ENCODE measurements around the gene MSS51.

MSS51 gene

GRCh38 chr10:73433538-73433867 is at the start of gene MSS51:
Gene MSS51, minus strand, starts transcription at chr10:73433561. Its CDS starts 5,277 bp downstream, at chr10:73428284.
- DNase-seq (ENCODE audit: low read depth, low spot score) = no peak

GRCh38 chr10:73480158-73480557 is 46.8 kb upstream of the MSS51 start:
- DNase-seq (ENCODE audit: low read depth, low spot score) = no peak

DNA sequence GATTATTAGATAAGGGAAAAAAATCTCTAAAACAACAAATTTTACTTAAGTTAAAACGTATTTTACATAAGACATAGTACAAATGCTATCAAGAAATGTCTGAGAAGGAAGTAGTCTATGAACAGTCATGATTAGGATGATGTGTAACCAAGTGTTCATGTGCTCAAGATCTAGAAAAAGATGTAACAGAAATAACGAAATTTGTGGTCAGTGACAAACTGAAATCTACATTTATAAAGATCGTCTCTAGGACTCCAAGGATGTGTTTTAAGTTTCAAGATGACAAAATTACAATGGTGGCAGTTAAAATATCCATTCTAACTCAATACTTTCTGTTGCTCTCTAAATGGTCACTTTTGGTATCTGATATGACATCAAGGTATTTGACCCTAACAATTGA is 45.3 kb upstream of the MSS51 start:
- DNase-seq (ENCODE audit: low read depth, low spot score) = no peak

- no peak for DNase-seq (ENCODE audit: low read depth, low spot score)
Observed at GRCh38 chr10:73471226-73471625, 37.9 kb upstream of the MSS51 start.

GRCh38 chr10:73469579-73469978 is 36.2 kb upstream of the MSS51 start:
- DNase-seq (ENCODE audit: low read depth, low spot score) = no peak

GRCh38 chr10:73467206-73467605 is 33.8 kb upstream of the MSS51 start:
- DNase-seq (ENCODE audit: low read depth, low spot score) = no peak

DNA sequence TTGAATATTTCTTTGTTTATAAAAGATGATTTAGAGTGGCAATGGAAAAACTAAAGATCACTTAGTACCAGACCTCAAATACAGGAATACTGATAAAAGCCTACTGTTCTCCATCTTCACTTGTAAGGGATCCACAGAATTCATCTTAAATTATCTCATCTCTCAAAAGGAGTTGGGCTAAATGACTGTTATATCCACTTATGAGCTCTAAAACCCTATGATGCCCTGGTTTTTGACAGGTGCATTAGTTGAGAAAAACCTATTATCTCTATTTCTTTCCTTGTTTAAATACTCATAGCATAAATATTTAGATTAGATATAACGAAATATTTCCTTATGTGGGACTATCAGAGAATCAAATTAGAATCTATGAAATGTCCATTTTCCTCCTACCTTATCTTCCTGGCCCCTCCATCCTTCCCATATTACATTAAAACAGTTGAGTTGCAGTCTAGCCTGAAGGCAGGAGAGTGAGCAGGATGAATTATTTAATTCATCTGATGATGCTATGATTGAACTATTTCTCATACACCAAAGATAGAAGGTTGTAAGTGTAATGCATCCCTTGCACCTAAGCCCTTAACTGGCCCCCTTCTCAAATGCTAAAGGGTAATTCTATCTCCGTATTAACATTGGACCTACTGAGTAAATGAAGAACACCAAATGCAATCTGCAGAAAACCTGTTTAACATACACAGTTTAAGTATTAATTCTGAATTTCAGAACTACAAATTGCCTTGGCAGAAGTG is 32.8 kb upstream of the MSS51 start:
- DNase-seq (ENCODE audit: low read depth, low spot score) = no peak

DNA sequence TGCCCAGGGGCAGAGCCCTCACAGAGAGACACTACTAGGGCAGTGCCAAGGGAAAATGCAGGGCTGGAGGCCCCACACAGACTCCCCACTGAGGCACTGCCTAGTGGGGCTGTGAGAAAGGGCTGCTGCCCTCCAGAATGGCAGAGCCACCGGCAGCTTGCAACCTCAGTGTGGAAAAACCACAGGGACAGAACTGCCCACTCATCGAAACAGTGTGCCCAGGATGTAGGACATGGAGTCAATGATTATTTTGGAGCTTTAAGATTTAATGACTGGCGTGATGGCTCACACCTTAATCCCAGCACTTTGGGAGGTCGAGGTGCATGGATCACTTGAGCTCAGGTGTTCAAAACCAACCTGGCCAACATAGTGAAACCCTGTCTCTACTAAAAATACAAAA is 27.5 kb upstream of the MSS51 start:
- no peak for DNase-seq (ENCODE audit: low read depth, low spot score)

DNA sequence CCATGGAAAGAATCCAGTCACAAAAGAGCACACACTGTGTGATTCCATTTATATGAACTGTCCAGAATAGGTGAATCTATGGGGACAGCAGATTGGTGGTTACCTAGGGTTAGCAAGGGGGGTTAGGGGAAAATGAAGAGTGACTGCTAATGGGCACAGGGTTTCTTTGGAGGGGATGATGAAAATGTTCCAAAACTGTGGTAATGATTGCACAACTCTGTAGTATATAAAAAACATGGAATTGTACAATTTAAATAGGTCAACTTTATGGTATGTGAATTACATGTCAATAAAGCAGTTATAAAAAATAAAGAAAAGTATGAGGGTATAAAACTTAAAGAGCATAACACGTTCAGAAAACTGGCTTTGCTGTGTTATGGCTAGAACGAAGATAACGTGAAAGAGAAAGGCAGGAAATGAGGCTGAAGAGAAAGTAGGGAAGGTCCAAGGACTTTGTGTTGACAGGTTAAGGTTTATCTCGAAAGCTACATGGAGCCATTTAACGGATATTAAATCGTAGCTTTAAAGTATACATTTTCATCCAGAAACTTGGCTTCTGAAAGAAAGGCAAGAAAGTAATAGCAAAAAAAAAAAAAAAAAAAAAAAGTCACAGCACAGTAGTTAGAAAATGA is 26.4 kb upstream of the MSS51 start:
- DNase-seq (ENCODE audit: low read depth, low spot score) = no peak

- no peak for DNase-seq (ENCODE audit: low read depth, low spot score)
Observed at GRCh38 chr10:73456187-73456890, 23.0 kb upstream of the MSS51 start.

GRCh38 chr10:73449113-73449512 is 15.8 kb upstream of the MSS51 start:
- no peak for DNase-seq (ENCODE audit: low read depth, low spot score)

GRCh38 chr10:73448384-73448783 is 15.0 kb upstream of the MSS51 start:
- no peak for DNase-seq (ENCODE audit: low read depth, low spot score)

DNA sequence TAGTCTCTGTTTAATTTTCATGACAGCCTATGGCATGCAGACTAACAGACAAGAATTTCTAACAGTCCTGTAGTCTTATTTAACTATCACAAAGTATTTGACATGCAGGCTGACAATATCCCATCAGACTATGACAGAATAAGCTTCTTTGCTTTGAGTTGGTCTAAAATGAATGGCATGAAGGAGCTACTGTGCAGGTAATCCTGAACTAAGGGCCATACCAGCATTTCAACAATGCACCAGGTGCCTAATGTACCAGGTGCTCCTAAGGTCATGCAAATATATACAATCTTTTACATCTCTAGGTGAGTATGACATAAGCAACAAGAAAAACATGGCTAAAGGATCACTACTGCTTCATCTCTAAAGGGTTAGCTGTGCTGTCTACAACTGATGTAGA is 13.6 kb upstream of the MSS51 start:
- DNase-seq (ENCODE audit: low read depth, low spot score) = no peak

DNA sequence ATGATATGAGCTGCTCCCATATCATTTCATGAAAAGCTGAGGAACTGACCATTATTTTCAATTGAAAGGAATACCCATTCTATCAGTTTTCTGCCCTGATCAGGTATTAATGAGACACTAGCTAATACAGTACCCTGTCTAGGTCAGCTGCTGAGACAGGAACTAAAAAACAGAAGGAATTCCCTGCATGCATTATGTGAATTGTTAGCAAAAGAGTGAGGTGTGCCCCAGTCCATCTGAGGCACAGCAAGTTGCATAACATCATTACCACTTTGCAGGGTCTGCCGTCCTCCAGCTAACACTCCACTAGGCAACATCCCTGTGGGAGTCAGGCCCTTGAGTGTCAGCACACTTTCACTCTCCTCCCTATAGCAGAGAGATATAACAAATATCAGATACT is 11.1 kb upstream of the MSS51 start:
- no peak for DNase-seq (ENCODE audit: low read depth, low spot score)

GRCh38 chr10:73439605-73440312 is 6.4 kb upstream of the MSS51 start:
- no peak for DNase-seq (ENCODE audit: low read depth, low spot score)

- DNase-seq (ENCODE audit: low read depth, low spot score) = no peak
Observed at GRCh38 chr10:73439055-73439454, 5.7 kb upstream of the MSS51 start.

DNA sequence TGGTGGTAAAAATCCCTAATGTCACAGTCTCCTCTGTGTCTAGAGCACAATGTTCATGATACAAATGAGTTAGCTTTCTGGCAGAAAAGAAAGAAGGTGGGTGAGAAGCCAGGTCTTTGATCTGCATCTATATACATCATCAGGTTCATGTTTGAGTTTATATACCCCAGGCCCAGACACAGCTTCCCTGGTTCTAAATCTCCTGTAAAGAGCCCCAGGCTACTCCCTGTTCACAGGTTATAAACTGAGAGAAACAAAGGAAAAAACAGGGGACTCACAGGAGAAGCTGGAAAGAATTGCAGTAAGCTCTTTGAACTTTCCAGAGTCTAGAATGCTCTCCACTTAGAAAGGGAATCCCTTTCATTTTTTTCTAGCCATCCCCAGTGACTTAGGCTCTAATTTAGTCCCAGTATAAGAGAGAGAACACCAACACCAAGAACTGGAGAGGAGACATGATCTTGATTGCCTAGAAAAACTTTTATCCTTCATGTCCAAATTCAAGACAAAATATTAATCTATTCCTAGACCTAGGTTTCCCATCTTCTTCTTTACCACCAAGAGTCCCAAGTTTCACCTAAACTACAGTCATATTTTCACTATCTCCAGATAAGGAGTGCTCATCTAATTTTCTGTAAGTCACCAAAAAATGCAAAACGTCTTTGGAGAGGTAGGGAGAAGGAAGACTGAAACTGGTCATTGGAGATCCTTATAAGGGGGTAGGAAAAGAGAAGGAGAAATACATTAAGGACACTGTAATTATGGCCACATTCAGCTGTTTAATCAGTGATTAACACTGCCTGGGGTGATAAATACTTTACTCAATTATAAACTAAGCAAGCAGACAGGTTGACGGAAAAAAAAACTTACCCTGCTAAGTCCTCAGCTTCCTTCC is 469 bp downstream of the MSS51 start:
- no peak for DNase-seq (ENCODE audit: low read depth, low spot score)

DNA sequence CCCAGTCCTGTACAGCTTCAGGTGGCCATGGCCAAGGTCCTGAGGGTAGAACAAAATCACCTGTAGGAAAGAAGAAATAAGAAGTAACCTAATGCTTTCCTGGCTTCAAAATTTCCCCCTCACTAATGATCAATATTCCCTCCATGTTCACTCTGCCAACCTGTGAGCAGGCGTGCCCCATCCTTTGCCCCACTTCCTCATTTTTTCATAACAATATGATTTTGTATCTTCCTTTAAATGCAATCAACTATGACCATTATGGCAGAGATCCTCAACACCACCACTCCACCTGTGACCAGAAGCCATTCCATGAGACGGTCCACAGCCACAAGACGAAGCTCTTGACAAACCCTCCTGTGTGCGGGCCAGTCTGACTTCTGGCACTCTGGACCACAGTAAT is 7.0 kb downstream of the MSS51 start:
- DNase-seq (ENCODE audit: low read depth, low spot score) = no peak

DNA sequence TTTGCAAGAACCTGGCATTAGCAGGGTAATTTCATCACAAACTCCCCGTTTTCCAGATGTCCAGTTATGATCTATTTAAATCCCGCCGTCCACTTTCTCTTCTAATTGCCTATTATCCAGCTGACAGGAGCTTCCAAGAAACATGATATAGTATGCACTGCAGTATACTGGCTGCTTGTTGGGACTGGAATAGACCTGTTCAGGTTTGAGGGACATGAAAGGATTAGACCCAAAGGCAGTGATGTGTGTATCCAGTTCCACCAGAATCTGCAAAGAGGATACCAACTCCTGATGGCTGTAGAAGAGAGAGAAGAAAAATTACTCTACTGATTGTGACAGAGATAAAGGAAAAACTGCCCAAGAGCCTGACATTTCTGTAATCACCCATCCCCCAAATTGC is 8.9 kb downstream of the MSS51 start:
- DNase-seq (ENCODE audit: low read depth, low spot score) = no peak

DNA sequence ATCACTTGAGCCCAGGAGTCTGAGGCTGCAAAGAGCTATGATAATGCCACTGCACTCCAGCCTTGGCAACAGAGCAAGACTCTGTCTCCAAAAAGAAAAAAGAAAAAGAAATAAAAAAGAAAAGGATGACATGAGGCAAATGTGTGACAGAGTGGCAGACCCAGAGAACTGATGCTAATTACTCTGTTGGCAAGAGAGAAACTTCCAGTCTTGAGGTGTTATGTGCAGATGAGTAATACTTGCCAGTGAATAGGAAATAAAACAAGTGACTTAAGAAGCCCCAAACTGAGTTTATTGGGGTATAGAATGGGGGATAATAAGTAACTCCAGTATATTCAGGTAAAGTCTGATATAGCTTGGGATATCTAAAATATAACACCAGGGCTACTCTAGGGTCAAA is 10.1 kb downstream of the MSS51 start:
- no peak for DNase-seq (ENCODE audit: low read depth, low spot score)

GRCh38 chr10:73416571-73416970 is 16.8 kb downstream of the MSS51 start:
- DNase-seq (ENCODE audit: low read depth, low spot score) = no peak

Measured in activated CD4-positive, CD25-positive, alpha-beta regulatory T cell treated with anti-CD3 and anti-CD28 coated beads, Interleukin-2, amount 50 U/mL, for 16 hours (primary cell).